NCI-H510A treated with DMSO at 0.1 percent for 48 hours (cell line): ENCODE results near the gene ELAVL2.

Experiments
- DNase-seq: peaks from one replicate; lab custom pipeline; 2025; lab: John Stamatoyannopoulos, UW

ELAVL2 gene

GRCh38 chr9:23826120-23826629 is at the start of gene ELAVL2:
Gene ELAVL2 (minus strand): TSS chr9:23826240. CDS start chr9:23762234, 64,006 bp downstream.
- peak; percentile 90 for DNase-seq

- no peak for DNase-seq
Measured at GRCh38 chr9:23858234-23858633, 32.2 kb upstream of the ELAVL2 start.

GRCh38 chr9:23855873-23856604 is 30.0 kb upstream of the ELAVL2 start:
- no peak for DNase-seq

GRCh38 chr9:23850690-23851629 is 24.9 kb upstream of the ELAVL2 start:
- peak; percentile 6 for DNase-seq

GRCh38 chr9:23850242-23850689 is 24.2 kb upstream of the ELAVL2 start:
- DNase-seq: no peak

GRCh38 chr9:23849379-23850035 is 23.5 kb upstream of the ELAVL2 start:
- DNase-seq: no peak

GRCh38 chr9:23842565-23843129 is 16.6 kb upstream of the ELAVL2 start:
- DNase-seq: no peak

GRCh38 chr9:23841304-23841703 is 15.3 kb upstream of the ELAVL2 start:
- no peak for DNase-seq

- no peak for DNase-seq
Measured at GRCh38 chr9:23837038-23837437, 11.0 kb upstream of the ELAVL2 start.

- DNase-seq: no peak
Measured at GRCh38 chr9:23830929-23831730, 5.1 kb upstream of the ELAVL2 start.

GRCh38 chr9:23830476-23830805 is 4.4 kb upstream of the ELAVL2 start:
- DNase-seq: no peak

- no peak for DNase-seq
Measured at GRCh38 chr9:23829580-23830475, 3.8 kb upstream of the ELAVL2 start.

GRCh38 chr9:23825700-23826099 is 340 bp downstream of the ELAVL2 start:
- DNase-seq: no peak

GRCh38 chr9:23824830-23825591 is 1.0 kb downstream of the ELAVL2 start:
- peak; percentile 17 for DNase-seq

GRCh38 chr9:23823986-23824829 is 1.8 kb downstream of the ELAVL2 start:
- no peak for DNase-seq

- DNase-seq: no peak
Measured at GRCh38 chr9:23823269-23823668, 2.8 kb downstream of the ELAVL2 start.

- DNase-seq: no peak
Measured at GRCh38 chr9:23822261-23823169, 3.5 kb downstream of the ELAVL2 start.
